Colonic mucosa (tissue), 4 donors: ENCODE results near the gene IKZF3. TPM values are rescaled to one million over a fixed set of nuclear protein-coding genes. Genes with fewer than 3 reads are reported as not detected.

Experiments
- DNase-seq: peaks from one replicate; pipeline ENCODE4 v3.0.0-alpha.2; 2020
- H3K27ac ChIP-seq: fragments of 200-600 bp; one replicate; pipeline ENCODE4 v1.8.0; 2021
- H3K27me3 ChIP-seq: fragments of 200-600 bp; one replicate; pipeline ENCODE4 v1.8.0; 2021
- H3K36me3 ChIP-seq: fragments of 200-600 bp; one replicate; pipeline ENCODE4 v1.8.0; 2021
- H3K4me1 ChIP-seq: fragments of 200-600 bp; one replicate; pipeline ENCODE4 v1.8.0; 2021; ENCODE audit warnings: mild to moderate bottlenecking
- H3K4me3 ChIP-seq: fragments of 200-600 bp; one replicate; pipeline ENCODE4 v1.8.0; 2021
- H3K9ac ChIP-seq, 2 donors: one replicate each; pipeline ENCODE4 v1.7.0; 2013; ENCODE audit warnings: control low read depth in 2 of 2, low read depth in 2 of 2, low read length in 2 of 2
- H3K9me3 ChIP-seq: fragments of 200-600 bp; one replicate; pipeline ENCODE4 v1.8.0; 2021
- CTCF ChIP-seq: fragments of 200-600 bp; IDR thresholded peaks from one replicate; pipeline ENCODE4 v1.8.0; 2022; ENCODE audit warnings: antibody characterized with exemption, mild to moderate bottlenecking
- intact Hi-C: fragments of 100-400 bp; cut with DNase I; formaldehyde crosslinking; loops from one replicate; pipeline ENCODE4 v1.14.1; 2022
- total RNA-seq, 2 donors: library from RNA; stranded (reverse); fragmentation: NEBNext Ultra II Directional in 1 of 2; extraction: Animal tissue kit (Norgen Biotek cat#: 25700) in 1 of 2; gene quantifications; one replicate each; pipeline ENCODE4 v1.2.1, GENCODE V29; 2021
- donor health status: healthy.
- donor health status: DM: no; HTN: no; CAD: no.
- donor health status: DM: no; HTN: no; CAD: no.

The IKZF3 gene
- total RNA-seq, 2 donors from 2014 or later = 1.8 to 2.0 TPM

GRCh38 chr17:39736319-39737165 is 127.6 kb downstream of the IKZF3 start:
- H3K9ac ChIP-seq = peak overlapping the region in 1 of 2 donors; percentile 14
- H3K27me3 ChIP-seq = no peaks in the 10 kb centered on the region
- peak overlapping the region; percentile 87 for H3K27ac ChIP-seq
- intact Hi-C loops = loop anchor here (5.0 kb wide), 1 partner anchor 109 kb away; the partner anchor contains the start of gene PPP1R1B
- no peaks in the 10 kb centered on the region for H3K9me3 ChIP-seq
- no peaks in the 10 kb centered on the region for H3K4me1 ChIP-seq
- H3K4me3 ChIP-seq = no peak overlapping the region
- TF ChIP-seq CTCF = no peak
- no peaks in the 10 kb centered on the region for H3K36me3 ChIP-seq
- peak; percentile 45 for DNase-seq

DNA sequence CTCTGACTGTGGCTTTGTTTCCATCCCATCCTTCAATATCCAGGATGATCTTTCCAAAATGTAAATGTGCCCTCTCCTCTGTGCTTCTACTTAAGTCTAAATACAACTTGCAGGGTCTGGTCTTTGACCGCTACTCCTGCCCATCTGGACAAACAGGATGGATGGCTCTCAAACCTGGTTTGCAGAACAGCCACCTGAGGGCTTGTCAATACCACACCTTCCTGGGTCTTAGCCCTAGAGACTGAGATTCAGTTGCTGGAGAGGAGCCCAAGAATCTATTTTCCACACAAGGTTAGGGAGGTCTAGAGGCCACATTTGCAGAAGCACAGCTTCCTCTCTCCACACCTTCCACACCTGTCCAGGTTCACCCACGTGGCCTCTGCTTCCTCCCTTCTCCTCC is 128.2 kb downstream of the IKZF3 start:
- Histone ChIP-seq H3K4me3 (no peak overlapping the region), H3K27ac (peak overlapping the region; percentile 17), H3K9ac (no peak overlapping the region), H3K36me3 (no peaks in the 10 kb centered on the region), H3K4me1 (no peaks in the 10 kb centered on the region), H3K27me3 (no peaks in the 10 kb centered on the region), H3K9me3 (no peaks in the 10 kb centered on the region)
- intact Hi-C loops = loop anchor here (5.0 kb wide), 1 partner anchor 109 kb away; the partner anchor contains the start of gene PPP1R1B
- no peak for TF ChIP-seq CTCF
- DNase-seq = no peak

DNA sequence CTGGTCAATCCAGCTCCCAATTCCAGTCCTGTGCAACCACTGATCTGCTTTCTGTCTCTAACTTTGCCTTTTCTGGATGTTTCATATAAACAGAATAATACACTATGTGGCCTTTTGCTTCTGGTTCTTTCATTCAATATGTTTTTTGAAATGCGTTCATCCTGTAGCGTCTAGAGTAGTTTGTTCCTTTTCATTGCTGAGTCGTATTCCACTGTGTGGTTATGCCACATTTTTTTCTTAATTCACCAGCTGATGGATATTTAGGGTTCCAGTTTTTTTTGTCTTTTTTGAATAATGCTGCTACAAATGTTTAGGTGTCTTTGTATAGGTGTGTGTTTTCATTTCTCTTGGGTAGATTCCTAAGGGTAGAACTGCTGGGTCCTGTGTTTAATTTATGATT is 131.5 kb downstream of the IKZF3 start:
- Histone ChIP-seq H3K9me3 (no peaks in the 10 kb centered on the region), H3K9ac (no peak overlapping the region), H3K36me3 (no peaks in the 10 kb centered on the region), H3K27me3 (no peaks in the 10 kb centered on the region), H3K4me1 (peaks cover 7% of the 10 kb centered on the region), H3K4me3 (no peak overlapping the region), H3K27ac (no peak overlapping the region)
- no peak for DNase-seq
- no peak for TF ChIP-seq CTCF
- intact Hi-C loops = no loop called here

- peak within 1 kb of the TSS; percentile 80 for H3K27ac ChIP-seq
- H3K9me3 ChIP-seq = no peaks in the 10 kb centered on the region
- peak; percentile 95 for DNase-seq
- intact Hi-C loops = no loop called here
- peak; percentile 94 for TF ChIP-seq CTCF
- no peaks in the 10 kb centered on the region for H3K27me3 ChIP-seq
- no peaks in the 10 kb centered on the region for H3K36me3 ChIP-seq
- peaks cover 7% of the 10 kb centered on the region for H3K4me1 ChIP-seq
- H3K9ac ChIP-seq = peak within 1 kb of the TSS; percentile 88 to 97
- peak within 1 kb of the TSS; percentile 58 for H3K4me3 ChIP-seq
Measured at GRCh38 chr17:39730095-39730921, 133.8 kb downstream of the IKZF3 start, which contains the start of gene MIEN1. Gene MIEN1 (minus strand): TSS chr17:39730532. CDS start chr17:39730495, 37 bp downstream.

- H3K27me3 ChIP-seq = no peaks in the 10 kb centered on the region
- peak overlapping the region; percentile 88 to 97 for H3K9ac ChIP-seq
- H3K4me3 ChIP-seq = peak overlapping the region; percentile 58
- no peaks in the 10 kb centered on the region for H3K9me3 ChIP-seq
- H3K4me1 ChIP-seq = peaks cover 7% of the 10 kb centered on the region
- no peak for TF ChIP-seq CTCF
- intact Hi-C loops = no loop called here
- H3K27ac ChIP-seq = peak overlapping the region; percentile 80
- no peak for DNase-seq
- no peaks in the 10 kb centered on the region for H3K36me3 ChIP-seq
Measured at GRCh38 chr17:39729280-39729851, 134.7 kb downstream of the IKZF3 start.
